HEK293 (cell line): ENCODE measurements around the gene DPF3.

ENCODE experiments used
- CTCF ChIP-seq: fragments of 450-650 bp; formaldehyde crosslinking; IDR thresholded peaks from 2 replicates; pipeline ENCODE4 v1.5.1; 2016; ENCODE audit warnings: missing biosample characterization, missing genetic modification characterization
- GFI1B ChIP-seq: fragments of 450-650 bp; formaldehyde crosslinking; IDR thresholded peaks from 2 replicates; pipeline ENCODE4 v1.5.1; 2016; ENCODE audit warnings: missing biosample characterization, missing genetic modification characterization
- PBX3 ChIP-seq: sonication (generic); formaldehyde crosslinking; IDR thresholded peaks from 2 replicates; pipeline ENCODE4 v1.8.1; 2022; ENCODE audit warnings: mild to moderate bottlenecking, moderate library complexity, missing genetic modification reagents
- SCRT1 ChIP-seq: fragments of 450-650 bp; formaldehyde crosslinking; IDR thresholded peaks from 2 replicates; pipeline ENCODE4 v1.5.1; 2016; ENCODE audit warnings: missing biosample characterization, missing genetic modification characterization, borderline replicate concordance
- TCF7L2 ChIP-seq: IDR thresholded peaks from 2 replicates; pipeline ENCODE4 v1.6.1; 2011; ENCODE audit warnings: low read depth, mild to moderate bottlenecking, inconsistent platforms, low read length, moderate library complexity, borderline replicate concordance
- ZBTB21 ChIP-seq: fragments of 450-650 bp; formaldehyde crosslinking; IDR thresholded peaks from 2 replicates; pipeline ENCODE4 v1.5.1; 2017; ENCODE audit warnings: missing biosample characterization, missing genetic modification characterization
- ZSCAN23 ChIP-seq: fragments of 450-650 bp; formaldehyde crosslinking; IDR thresholded peaks from 2 replicates; pipeline ENCODE4 v1.5.1; 2016; ENCODE audit warnings: missing biosample characterization, missing genetic modification characterization
- TF ChIP-seq, protein P1 (sequence below): fragments of 450-650 bp; formaldehyde crosslinking; IDR thresholded peaks from 2 replicates; pipeline ENCODE4 v1.5.1; 2016; ENCODE audit warnings: missing biosample characterization, missing genetic modification characterization, borderline replicate concordance

DNA sequence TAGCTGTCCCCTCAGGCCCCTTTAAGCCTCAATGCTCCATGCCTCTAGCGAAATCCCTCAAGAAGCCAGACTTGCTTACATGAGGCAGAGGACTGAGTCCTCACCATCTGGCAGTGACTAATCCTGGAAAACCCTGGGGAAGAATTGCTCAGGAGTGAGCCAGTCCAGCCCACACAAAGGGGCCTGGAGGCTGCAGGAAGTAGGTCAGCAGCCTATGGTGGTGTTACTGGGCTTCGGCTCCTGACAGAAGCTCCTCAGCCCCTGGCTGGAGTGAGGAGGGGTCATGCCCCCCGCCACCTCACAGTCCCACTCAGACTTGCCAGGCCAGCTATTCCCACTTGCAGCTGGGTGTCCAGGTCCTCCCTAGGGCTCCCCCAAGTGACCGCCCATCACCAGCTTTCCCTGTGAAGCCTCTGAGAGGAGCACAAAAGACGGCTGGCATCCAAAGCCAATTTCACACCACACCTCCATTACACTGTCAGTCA lies 250.5 kb downstream of the DPF3 start:
- TF ChIP-seq ZSCAN23 (tag by site-specific recombination) (no peak), CTCF (tag by site-specific recombination) (no peak), SCRT1 (tag by site-specific recombination) (no peak), GFI1B (tag by site-specific recombination) (no peak), TCF7L2 (no peak), ZBTB21 (tag by site-specific recombination) (no peak), PBX3 (no peak)
- TF ChIP-seq, protein P1, sequence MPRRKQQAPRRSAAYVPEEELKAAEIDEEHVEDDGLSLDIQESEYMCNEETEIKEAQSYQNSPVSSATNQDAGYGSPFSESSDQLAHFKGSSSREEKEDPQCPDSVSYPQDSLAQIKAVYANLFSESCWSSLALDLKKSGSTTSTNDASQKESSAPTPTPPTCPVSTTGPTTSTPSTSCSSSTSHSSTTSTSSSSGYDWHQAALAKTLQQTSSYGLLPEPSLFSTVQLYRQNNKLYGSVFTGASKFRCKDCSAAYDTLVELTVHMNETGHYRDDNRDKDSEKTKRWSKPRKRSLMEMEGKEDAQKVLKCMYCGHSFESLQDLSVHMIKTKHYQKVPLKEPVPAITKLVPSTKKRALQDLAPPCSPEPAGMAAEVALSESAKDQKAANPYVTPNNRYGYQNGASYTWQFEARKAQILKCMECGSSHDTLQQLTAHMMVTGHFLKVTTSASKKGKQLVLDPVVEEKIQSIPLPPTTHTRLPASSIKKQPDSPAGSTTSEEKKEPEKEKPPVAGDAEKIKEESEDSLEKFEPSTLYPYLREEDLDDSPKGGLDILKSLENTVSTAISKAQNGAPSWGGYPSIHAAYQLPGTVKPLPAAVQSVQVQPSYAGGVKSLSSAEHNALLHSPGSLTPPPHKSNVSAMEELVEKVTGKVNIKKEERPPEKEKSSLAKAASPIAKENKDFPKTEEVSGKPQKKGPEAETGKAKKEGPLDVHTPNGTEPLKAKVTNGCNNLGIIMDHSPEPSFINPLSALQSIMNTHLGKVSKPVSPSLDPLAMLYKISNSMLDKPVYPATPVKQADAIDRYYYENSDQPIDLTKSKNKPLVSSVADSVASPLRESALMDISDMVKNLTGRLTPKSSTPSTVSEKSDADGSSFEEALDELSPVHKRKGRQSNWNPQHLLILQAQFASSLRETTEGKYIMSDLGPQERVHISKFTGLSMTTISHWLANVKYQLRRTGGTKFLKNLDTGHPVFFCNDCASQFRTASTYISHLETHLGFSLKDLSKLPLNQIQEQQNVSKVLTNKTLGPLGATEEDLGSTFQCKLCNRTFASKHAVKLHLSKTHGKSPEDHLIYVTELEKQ (tag by site-specific recombination) = no peak
